Skeletal muscle satellite cell (primary cell): ENCODE measurements around the gene ADCY2.

Experiments used
- H3K27me3 ChIP-seq: 2 replicates; pipeline ENCODE4 v1.7.0; 2013; ENCODE audit warnings: low read length; ENCODE audit not compliant: control insufficient read depth, insufficient read depth
- H3K36me3 ChIP-seq: 2 replicates; pipeline ENCODE4 v1.7.0; 2013; ENCODE audit warnings: mild to moderate bottlenecking, control low read depth, low read length; ENCODE audit not compliant: insufficient read depth
- H3K4me1 ChIP-seq: 2 replicates; pipeline ENCODE4 v1.7.0; 2013; ENCODE audit warnings: low read length; ENCODE audit not compliant: control insufficient read depth, insufficient read depth
- H3K4me2 ChIP-seq: 2 replicates; pipeline ENCODE4 v1.7.0; 2013; ENCODE audit warnings: mild to moderate bottlenecking, low read length
- H3K4me3 ChIP-seq: 2 replicates; pipeline ENCODE4 v1.7.0; 2013; ENCODE audit warnings: low read length
- H3K9ac ChIP-seq: 2 replicates; pipeline ENCODE4 v1.7.0; 2013; ENCODE audit warnings: mild to moderate bottlenecking, low read depth, low read length, moderate library complexity
- H3K9me3 ChIP-seq: replicated peaks from 2 replicates; pipeline ENCODE4 v1.7.0; 2013; ENCODE audit warnings: mild to moderate bottlenecking, control low read depth, low read length

The ADCY2 gene

DNA sequence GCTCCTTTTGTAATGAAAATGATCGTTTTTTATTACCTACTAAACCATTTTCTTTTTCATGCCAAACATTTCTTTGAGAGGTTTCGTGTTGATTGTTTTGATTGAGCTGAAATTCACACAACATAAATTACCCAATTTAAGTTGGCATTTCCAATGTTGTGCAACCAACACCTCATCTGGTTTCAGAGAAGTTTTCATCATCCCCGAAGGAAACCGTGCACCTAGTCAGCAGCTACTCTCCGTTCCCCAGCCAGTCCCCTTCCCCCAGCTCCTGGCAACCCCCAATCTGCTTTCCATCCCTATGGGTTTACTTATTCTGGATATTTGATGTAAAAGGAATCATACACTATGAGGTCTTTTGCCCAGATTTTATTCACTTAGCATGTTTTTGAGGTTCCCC lies 123.6 kb downstream of the ADCY2 start:
- H3K4me3 ChIP-seq = no peak overlapping the region
- no peaks in the 10 kb centered on the region for H3K4me1 ChIP-seq
- H3K36me3 ChIP-seq = no peaks in the 10 kb centered on the region
- no peaks in the 10 kb centered on the region for H3K27me3 ChIP-seq
- H3K9me3 ChIP-seq = no peaks in the 10 kb centered on the region
- H3K4me2 ChIP-seq = no peak overlapping the region
- H3K9ac ChIP-seq = no peak overlapping the region

DNA sequence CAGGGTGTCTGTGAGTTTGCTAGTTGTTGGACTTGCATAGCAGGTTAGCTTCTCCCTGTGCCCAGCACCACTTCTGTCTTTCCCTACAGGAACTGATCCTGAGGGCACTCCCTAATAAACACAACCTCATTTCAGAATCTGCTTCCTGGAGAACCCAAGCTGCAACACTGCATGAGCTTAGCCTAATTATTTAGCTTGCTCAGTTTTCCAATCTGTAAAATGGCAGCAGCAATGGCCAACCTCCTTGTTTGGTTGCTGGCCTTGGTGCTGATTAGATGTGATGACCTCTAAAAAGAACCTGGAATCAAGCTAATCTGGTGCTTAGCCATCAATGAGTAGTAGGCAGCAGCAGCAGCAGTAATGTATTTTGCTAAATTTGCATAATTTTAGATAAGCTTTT lies 133.9 kb downstream of the ADCY2 start:
- Histone ChIP-seq H3K9me3 (peaks cover 3% of the 10 kb centered on the region), H3K4me3 (no peak overlapping the region), H3K4me1 (no peaks in the 10 kb centered on the region), H3K9ac (no peak overlapping the region), H3K36me3 (no peaks in the 10 kb centered on the region), H3K27me3 (no peaks in the 10 kb centered on the region), H3K4me2 (no peak overlapping the region)

DNA sequence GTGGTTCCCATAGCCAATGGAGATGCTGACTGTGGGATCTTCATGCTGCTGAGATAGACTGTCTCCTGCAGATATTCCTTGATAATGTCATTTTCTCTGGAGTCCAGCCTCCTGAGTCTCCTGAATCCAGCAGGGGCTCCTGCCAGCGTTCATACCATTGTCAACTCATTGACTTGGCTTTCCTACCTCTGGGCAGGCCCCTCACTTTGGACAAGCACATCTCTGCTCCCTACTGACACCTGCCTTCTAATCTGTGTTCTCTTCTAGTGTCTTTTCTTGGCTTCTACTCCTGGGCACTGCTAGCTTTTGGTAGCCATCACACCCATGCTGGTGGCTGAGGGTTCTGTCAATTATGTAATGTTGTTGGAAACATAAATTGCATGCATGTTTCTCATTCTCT lies 138.0 kb downstream of the ADCY2 start:
- H3K27me3 ChIP-seq = no peaks in the 10 kb centered on the region
- peaks cover 3% of the 10 kb centered on the region for H3K9me3 ChIP-seq
- no peak overlapping the region for H3K9ac ChIP-seq
- H3K36me3 ChIP-seq = no peaks in the 10 kb centered on the region
- no peak overlapping the region for H3K4me2 ChIP-seq
- H3K4me1 ChIP-seq = no peaks in the 10 kb centered on the region
- no peak overlapping the region for H3K4me3 ChIP-seq

DNA sequence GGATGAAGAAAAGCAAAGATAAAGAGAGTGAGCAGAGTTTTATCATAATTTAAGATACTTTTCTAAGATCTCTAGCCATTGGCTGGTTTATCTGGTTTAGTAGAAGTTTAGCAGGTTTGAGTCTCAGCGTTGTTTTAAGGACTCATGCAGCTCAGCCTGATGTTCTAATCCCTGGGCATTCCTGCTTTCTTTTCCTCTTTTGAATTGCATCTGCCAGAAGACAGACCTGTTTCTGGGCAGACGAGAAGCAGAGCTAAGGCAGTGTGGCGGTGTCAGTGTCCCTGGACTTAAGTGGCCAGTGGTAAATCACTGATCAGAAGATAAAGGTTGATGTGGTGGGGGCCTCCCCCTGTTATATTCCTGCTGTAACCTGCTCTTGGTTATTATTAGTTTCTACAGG lies 138.6 kb downstream of the ADCY2 start:
- Histone ChIP-seq H3K9me3 (peaks cover 3% of the 10 kb centered on the region), H3K4me3 (no peak overlapping the region), H3K4me1 (no peaks in the 10 kb centered on the region), H3K4me2 (no peak overlapping the region), H3K9ac (no peak overlapping the region), H3K36me3 (no peaks in the 10 kb centered on the region), H3K27me3 (no peaks in the 10 kb centered on the region)

DNA sequence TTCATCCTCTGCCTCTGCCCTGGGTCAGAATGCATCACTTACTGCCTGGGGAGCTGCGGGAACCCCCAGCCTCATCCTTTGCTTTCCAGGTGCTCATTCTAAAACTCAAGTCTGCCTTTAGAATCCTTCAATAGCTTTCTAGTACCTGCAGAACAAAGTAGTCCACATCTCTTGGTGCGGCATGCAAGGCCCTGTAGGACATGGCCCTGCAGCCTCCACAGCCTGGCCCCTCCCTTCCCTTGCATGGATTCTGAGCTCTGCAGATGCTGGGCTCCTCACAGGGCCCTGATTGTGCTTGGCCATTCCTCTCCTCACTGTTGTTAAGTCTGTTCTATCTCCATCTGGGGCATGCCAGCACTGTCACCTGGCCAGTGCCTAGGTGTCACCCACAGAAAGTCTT lies 141.6 kb downstream of the ADCY2 start:
- Histone ChIP-seq H3K4me1 (no peaks in the 10 kb centered on the region), H3K4me3 (no peak overlapping the region), H3K9me3 (no peaks in the 10 kb centered on the region), H3K36me3 (no peaks in the 10 kb centered on the region), H3K27me3 (no peaks in the 10 kb centered on the region), H3K4me2 (no peak overlapping the region), H3K9ac (no peak overlapping the region)

DNA sequence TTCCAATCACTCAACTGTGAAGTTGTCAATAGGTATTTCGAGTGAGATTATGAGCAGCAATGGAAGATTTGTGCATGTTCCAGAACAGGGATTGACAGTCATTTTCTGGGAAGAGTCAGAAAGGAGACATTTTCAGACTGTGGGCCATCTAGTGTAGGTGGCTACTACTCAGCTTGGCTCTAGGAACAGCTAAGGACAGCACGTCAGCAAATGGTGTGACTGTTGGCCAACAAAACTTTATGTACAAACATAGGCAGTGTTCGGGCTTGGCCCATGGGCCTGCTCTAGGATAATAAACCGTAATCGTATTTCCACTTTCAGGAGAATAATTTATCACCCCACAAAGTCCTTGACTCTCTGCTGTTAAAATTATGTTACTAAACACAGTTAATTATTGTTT lies 143.6 kb downstream of the ADCY2 start:
- Histone ChIP-seq H3K36me3 (no peaks in the 10 kb centered on the region), H3K9ac (no peak overlapping the region), H3K4me1 (no peaks in the 10 kb centered on the region), H3K4me3 (no peak overlapping the region), H3K9me3 (no peaks in the 10 kb centered on the region), H3K4me2 (no peak overlapping the region), H3K27me3 (no peaks in the 10 kb centered on the region)

DNA sequence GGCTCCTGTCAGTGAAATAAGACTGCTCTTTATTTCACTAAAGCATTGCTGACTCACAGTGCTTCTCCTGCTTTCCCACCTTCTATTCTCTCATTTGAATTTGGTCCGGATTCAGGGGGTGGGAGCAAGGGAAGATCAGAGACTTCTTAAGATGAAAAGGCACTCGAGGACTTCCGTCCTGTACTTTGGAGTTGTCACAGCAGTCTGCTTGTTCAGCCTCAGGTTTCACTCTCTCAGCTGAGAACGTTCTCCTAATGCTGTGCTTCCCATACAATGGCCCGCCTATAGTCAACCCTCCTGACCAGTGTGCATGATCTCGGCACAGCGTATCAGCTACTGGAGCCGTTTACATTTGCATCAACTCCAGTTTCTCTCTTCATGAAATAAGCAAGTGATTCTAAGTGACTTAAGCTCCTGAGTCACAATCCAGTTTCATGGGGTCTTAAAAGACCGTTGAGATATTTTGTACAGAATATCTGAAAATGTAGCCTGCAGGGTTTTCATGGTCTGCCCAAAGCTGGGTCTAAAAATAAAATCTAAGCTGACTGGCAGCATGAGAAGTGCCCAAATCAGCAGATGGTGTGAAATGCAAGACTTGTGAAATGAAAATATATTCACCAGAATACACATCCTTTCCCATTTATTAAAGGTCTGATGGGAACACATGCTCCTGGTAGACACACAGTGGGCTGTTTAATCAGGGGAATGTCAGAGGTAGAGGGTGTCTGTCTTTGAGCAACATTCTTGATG lies 145.0 kb downstream of the ADCY2 start:
- H3K9ac ChIP-seq = no peak overlapping the region
- H3K9me3 ChIP-seq = no peaks in the 10 kb centered on the region
- no peaks in the 10 kb centered on the region for H3K36me3 ChIP-seq
- H3K27me3 ChIP-seq = no peaks in the 10 kb centered on the region
- no peak overlapping the region for H3K4me3 ChIP-seq
- H3K4me2 ChIP-seq = no peak overlapping the region
- no peaks in the 10 kb centered on the region for H3K4me1 ChIP-seq

DNA sequence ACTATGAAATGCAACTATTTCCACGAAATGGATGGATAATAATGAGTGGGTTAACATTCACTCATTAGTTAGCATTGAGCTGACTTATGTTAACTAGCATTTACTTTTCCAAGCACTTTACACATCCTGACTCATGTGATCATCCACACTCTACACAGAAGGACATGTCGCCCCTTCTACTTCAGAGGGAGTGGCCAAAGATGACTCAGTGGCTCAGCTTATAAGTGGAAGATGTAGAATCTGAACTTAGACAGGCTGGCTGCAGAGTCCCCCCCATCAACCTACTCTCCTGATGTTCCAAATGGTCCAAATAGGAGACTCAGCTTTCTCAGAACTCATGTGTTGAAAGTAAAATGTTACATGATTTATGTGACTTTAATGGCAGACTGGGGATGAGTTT lies 146.0 kb downstream of the ADCY2 start:
- Histone ChIP-seq H3K9ac (no peak overlapping the region), H3K36me3 (no peaks in the 10 kb centered on the region), H3K9me3 (no peaks in the 10 kb centered on the region), H3K4me1 (no peaks in the 10 kb centered on the region), H3K27me3 (no peaks in the 10 kb centered on the region), H3K4me2 (no peak overlapping the region), H3K4me3 (no peak overlapping the region)

DNA sequence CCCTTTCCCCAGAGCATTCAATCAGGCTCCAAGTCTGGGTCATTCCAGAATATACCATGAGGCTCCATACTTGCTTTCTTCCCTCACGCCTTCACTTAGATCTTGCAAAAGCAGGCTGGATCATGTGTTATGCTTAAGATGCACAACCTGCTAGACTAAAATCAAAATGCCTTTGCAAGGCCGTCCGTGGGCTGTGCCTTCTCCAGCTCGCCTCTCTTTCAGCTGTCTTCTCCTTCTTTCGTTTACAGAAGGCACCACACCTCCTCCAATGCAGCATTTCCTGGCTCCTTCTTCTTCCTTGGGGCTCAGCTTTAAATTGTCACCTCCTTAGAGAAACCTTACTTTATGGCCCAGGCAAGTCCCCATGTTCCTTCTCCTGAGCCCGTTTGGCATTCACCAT lies 150.6 kb downstream of the ADCY2 start:
- Histone ChIP-seq H3K4me3 (no peak overlapping the region), H3K36me3 (no peaks in the 10 kb centered on the region)

DNA sequence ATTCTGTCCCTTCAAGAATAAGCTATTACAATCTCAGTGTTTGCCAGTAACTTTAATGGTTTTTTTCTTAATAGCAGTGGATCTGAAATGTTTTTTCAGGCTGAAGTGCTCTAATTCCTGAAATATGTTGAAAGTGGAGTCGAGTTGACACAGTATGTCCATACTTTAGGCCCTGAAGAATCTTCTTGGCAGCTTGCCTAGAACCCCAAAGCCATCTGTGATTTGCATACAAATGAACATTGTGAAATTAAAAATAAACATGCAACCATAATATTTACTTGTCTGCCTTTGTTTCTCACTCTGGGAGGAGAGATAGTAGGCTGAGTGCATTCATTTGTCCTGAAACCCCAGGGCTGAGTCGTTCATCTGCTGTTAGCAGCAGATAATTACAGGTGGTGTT lies 152.7 kb downstream of the ADCY2 start:
- Histone ChIP-seq H3K4me3 (no peak overlapping the region), H3K4me1 (no peaks in the 10 kb centered on the region), H3K9me3 (no peaks in the 10 kb centered on the region), H3K9ac (no peak overlapping the region), H3K27me3 (no peaks in the 10 kb centered on the region), H3K4me2 (no peak overlapping the region), H3K36me3 (no peaks in the 10 kb centered on the region)

More for the DNA sequence above, 150.6 kb downstream of the ADCY2 start:
- no peaks in the 10 kb centered on the region for H3K4me1 ChIP-seq
- H3K9me3 ChIP-seq = no peaks in the 10 kb centered on the region
- H3K27me3 ChIP-seq = no peaks in the 10 kb centered on the region
- H3K4me2 ChIP-seq = no peak overlapping the region
- no peak overlapping the region for H3K9ac ChIP-seq

DNA sequence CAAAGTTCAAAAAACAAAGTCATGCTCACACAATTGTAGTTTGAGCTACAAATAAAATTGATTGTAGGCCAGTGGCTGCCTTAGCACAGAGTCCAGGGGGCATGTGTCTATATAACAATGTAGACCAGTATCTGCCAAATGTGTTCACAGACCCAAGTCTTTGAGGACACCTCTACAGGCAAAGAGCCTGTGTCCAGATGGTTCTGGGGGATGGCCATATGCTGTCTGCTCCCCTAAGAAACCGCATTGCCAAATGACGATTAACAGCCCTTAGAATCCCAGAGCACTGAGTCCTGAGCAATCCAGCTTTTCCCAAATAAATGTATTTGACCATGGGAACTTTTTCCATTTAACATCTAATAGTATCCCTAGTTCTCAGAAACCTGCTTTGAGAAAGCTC lies 169.6 kb downstream of the ADCY2 start:
- Histone ChIP-seq H3K4me1 (no peaks in the 10 kb centered on the region), H3K4me3 (no peak overlapping the region), H3K36me3 (no peaks in the 10 kb centered on the region), H3K9ac (no peak overlapping the region), H3K4me2 (no peak overlapping the region), H3K27me3 (no peaks in the 10 kb centered on the region), H3K9me3 (no peaks in the 10 kb centered on the region)

DNA sequence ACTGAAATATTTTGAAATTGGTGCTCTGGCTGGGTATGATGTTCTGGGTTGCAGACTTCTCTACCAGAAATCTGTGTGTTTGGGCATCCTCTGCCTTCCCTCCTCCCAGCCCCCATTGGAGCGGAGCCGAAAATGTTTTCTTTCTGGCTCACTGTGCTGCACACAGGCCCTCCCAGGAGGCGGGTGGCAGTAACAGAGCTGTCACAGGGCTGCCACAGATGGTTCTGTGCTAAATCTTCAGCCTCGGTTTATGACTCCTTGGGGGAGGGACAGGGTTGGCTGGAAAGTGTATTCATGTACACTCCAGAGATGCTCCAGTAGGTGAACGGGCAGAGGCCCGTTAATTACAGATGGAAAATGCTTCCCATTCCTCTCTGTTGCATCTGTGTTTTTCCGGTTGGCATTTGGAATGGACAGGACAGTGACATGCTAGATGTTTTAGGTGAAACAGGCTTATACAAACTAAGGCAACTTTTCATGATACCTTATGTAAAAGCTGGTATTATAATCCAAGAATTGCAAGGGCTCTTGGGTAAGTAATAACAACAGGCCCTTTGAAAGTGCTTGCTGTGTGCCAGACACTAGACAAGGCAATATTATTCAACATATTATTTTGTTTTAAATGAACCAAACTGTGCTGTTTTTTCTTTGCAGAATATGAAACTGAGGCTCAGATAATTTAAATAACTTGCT lies 180.2 kb downstream of the ADCY2 start:
- no peak overlapping the region for H3K9ac ChIP-seq
- H3K9me3 ChIP-seq = no peaks in the 10 kb centered on the region
- no peaks in the 10 kb centered on the region for H3K36me3 ChIP-seq
- no peaks in the 10 kb centered on the region for H3K27me3 ChIP-seq
- no peaks in the 10 kb centered on the region for H3K4me1 ChIP-seq
- no peak overlapping the region for H3K4me3 ChIP-seq
- no peak overlapping the region for H3K4me2 ChIP-seq
